HCT116 (cell line): ENCODE measurements around the gene HEPACAM2.

ENCODE experiments used
- CTCF ChIP-seq, 3 experiments: fragments of 200-600 bp in 1 of 3; sonication (generic) in 1 of 3; IDR thresholded peaks in 2 of 3; conservative IDR thresholded peaks in 1 of 3; 2 replicates each; pipeline ENCODE4 v1.5.1; 2012 to 2017; ENCODE audit warnings: low read depth in 2 of 3, low read length in 2 of 3, antibody characterized with exemption in 1 of 3, borderline replicate concordance in 1 of 3, control low read depth in 1 of 3, mild to moderate bottlenecking in 1 of 3, mixed read lengths in 1 of 3, mixed run types in 1 of 3, moderate library complexity in 1 of 3; ENCODE audit not compliant: insufficient read depth in 1 of 3
- POLR2A ChIP-seq: IDR thresholded peaks from 2 replicates; pipeline ENCODE4 v1.7.0; 2011; ENCODE audit warnings: borderline replicate concordance; ENCODE audit not compliant: insufficient read depth, insufficient read length; ENCODE audit errors: extremely low read depth
- ZBTB33 ChIP-seq: IDR thresholded peaks from 2 replicates; pipeline ENCODE4 v1.6.1; 2011; ENCODE audit warnings: mild to moderate bottlenecking, low read length, moderate library complexity; ENCODE audit not compliant: insufficient replicate concordance; ENCODE audit errors: extremely low read depth

DNA sequence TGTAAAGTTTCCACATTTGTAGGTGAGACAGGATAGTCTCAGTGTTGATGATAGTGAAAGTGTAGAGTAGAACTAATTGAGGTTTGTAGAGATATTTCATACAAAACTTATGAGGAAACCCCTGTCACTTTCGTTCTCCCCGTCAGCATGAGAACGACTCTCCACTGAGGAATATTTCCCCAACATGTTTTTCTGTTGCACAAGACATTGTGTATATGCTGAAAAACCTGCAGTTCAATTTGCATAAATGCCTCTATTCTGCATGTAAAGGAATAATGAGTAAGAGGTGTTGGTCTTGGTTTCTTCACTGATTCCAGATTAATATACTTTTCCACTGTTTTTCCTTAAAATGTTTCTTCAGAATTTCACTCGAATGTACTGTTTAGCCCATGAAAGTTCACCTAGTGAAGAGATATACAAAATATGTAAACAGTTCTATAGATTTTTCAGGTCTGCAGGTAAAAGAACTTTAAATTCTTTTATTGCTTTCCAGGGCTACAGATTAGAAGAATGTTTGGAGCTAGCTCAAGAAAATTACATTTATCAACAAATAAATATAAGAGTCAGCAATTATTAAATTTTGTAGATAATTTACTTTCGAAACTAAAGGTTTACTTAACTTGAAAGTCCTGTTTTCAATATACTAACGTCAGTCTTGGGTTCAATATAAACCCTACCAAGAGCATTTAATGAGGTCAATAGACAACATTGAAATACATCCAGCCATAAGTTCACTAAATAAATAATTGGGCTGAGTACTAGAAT, 37.2 kb downstream of the HEPACAM2 start:
- TF ChIP-seq CTCF (IDR thresholded peaks at IDR 0.05 in 2 of 3, conservative IDR thresholded peaks at IDR 0.05 in 1 of 3; ENCODE audit: borderline replicate concordance in 1 of 3, insufficient read depth in 1 of 3, low read depth in 2 of 3, low read length in 2 of 3): no peak
- no peak for TF ChIP-seq POLR2A
- TF ChIP-seq ZBTB33: no peak
